Natural killer cell (primary cell): Measurements from ENCODE around the gene FGD2. TPM values are rescaled to one million over a fixed set of nuclear protein-coding genes. Genes with fewer than 3 reads are reported as not detected.
A peak's percentile ranks its signal among the peaks of the same experiment; 100 is the strongest.

Experiments
- ATAC-seq, 3 donors: fragments of 150-1000 bp in 2 of 3; fragments of 200-7000 bp in 1 of 3; cut with Tn5 transposase; 1 replicate in 1 of 3; 2 replicates in 2 of 3; pipeline ENCODE4 v1.10.0; 2021; ENCODE audit warnings: mild to moderate bottlenecking in 2 of 3, moderate library complexity in 2 of 3
- DNase-seq, 2 donors: peaks; one replicate each; pipeline versions ENCODE4 v3.0.0 to v3.0.0-alpha.2; 2013 to 2021; ENCODE audit warnings: mixed read lengths in 1 of 2
- H3K27ac ChIP-seq: one replicate; pipeline ENCODE4 v1.5.1; 2013; ENCODE audit warnings: mild to moderate bottlenecking, low read length
- H3K27me3 ChIP-seq: one replicate; pipeline ENCODE4 v1.6.1; 2013; ENCODE audit warnings: low read length; ENCODE audit not compliant: control insufficient read depth, insufficient read depth
- H3K36me3 ChIP-seq: one replicate; pipeline ENCODE4 v1.6.1; 2013; ENCODE audit warnings: low read length; ENCODE audit not compliant: control insufficient read depth, insufficient read depth
- H3K4me1 ChIP-seq: one replicate; pipeline ENCODE4 v1.6.1; 2013; ENCODE audit warnings: low read length; ENCODE audit not compliant: control insufficient read depth, insufficient read depth
- H3K4me3 ChIP-seq: one replicate; pipeline ENCODE4 v1.5.1; 2013; ENCODE audit warnings: low read length
- H3K9me3 ChIP-seq: one replicate; pipeline ENCODE4 v1.6.1; 2013; ENCODE audit warnings: low read length; ENCODE audit not compliant: control insufficient read depth, insufficient read depth
- H3K27ac Mint-ChIP-seq, 2 donors: one replicate each; pipeline ENCODE4 v1.8.0; 2022; ENCODE audit warnings: mild to moderate bottlenecking in 2 of 2, mixed read lengths in 2 of 2, moderate library complexity in 1 of 2
- H3K27me3 Mint-ChIP-seq, 2 donors: one replicate each; pipeline ENCODE4 v1.8.0; 2022; ENCODE audit warnings: low read depth in 2 of 2, mixed read lengths in 2 of 2
- H3K36me3 Mint-ChIP-seq: one replicate; pipeline ENCODE4 v1.8.0; 2022; ENCODE audit warnings: mixed read lengths
- H3K4me1 Mint-ChIP-seq, 2 donors: one replicate each; pipeline ENCODE4 v1.8.0; 2022; ENCODE audit warnings: mixed read lengths in 2 of 2
- H3K4me3 Mint-ChIP-seq: one replicate; pipeline ENCODE4 v1.8.0; 2022; ENCODE audit warnings: mild to moderate bottlenecking, moderate library complexity, mixed read lengths
- H3K9me3 Mint-ChIP-seq, 2 donors: one replicate each; pipeline ENCODE4 v1.8.0; 2022; ENCODE audit warnings: mixed read lengths in 2 of 2
- CTCF ChIP-seq: fragments of 200-600 bp; IDR thresholded peaks from one replicate; pipeline ENCODE4 v1.8.0; 2022; ENCODE audit warnings: antibody characterized with exemption
- WGBS: methylation state at CpG from one replicate; pipeline ENCODE4 v1.1.7; 2013; ENCODE audit warnings: missing lambda C conversion rate; ENCODE audit not compliant: insufficient coverage; 5-methylcytosine and 5-hydroxymethylcytosine counted together
- intact Hi-C: fragments of 100-400 bp; cut with micrococcal nuclease; formaldehyde crosslinking; loops from one replicate; pipeline ENCODE4 v1.14.2; 2022
- total RNA-seq, 4 donors: library from RNA; stranded (reverse); fragments of 120-200 nt in 1 of 4; gene quantifications; one replicate each; pipeline versions ENCODE4 v1.2.3 to v1.2.4, GENCODE V29; 2013 to 2022

The FGD2 gene
- total RNA-seq, 3 donors from 2014 or later (not counting 1 experiment from before 2014, with no cell fraction given): 6.3 to 22.3 (median 14.1) TPM

DNA sequence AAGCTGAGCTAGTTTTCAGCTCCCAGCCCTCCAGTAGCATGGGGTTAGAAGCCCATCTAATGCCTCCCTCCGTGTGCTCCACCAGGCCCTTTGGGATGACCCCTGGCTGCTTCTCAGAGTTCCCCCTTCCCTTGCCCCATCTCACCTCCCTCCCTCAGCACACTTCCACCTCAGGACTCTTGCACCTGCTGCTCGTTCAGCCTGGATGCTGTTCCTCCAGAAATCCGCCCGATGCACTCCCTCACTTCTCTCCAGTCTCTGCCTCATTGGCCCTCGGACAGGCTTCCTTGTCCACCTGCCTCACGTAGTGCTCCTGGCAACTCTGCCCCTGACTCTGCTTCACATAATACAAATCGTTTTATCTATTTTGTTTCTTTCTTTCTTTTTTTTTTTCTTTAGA, 26.8 kb downstream of the FGD2 start:
- no peak for ATAC-seq
- H3K4me1 Mint-ChIP-seq: peaks cover 41 to 48% of the 10 kb centered on the region in 2 donors
- no peaks in the 10 kb centered on the region for H3K36me3 Mint-ChIP-seq
- 92% methylated on average over 7 of the region's 7 CpGs for WGBS
- H3K9me3 Mint-ChIP-seq: peaks cover 0 to 2% of the 10 kb centered on the region in 2 donors
- Histone ChIP-seq H3K4me3 (no peak overlapping the region), H3K27ac (no peak overlapping the region), H3K36me3 (peaks cover 4% of the 10 kb centered on the region), H3K4me1 (peaks cover 44% of the 10 kb centered on the region), H3K27me3 (no peaks in the 10 kb centered on the region), H3K9me3 (no peaks in the 10 kb centered on the region)
- no peak for DNase-seq
- peak overlapping the region; percentile 76 to 87 for H3K27ac Mint-ChIP-seq
- no peaks in the 10 kb centered on the region for H3K27me3 Mint-ChIP-seq
- intact Hi-C loops: no loop called here
- TF ChIP-seq CTCF: no peak
- H3K4me3 Mint-ChIP-seq: peak overlapping the region; percentile 31

- peak in 2 of 3 donors; percentile 76 to 90 for ATAC-seq
- Mint-ChIP-seq H3K27ac (peak overlapping the region; percentile 76 to 87), H3K4me3 (peak overlapping the region; percentile 47), H3K36me3 (no peaks in the 10 kb centered on the region), H3K9me3 (peaks cover 0 to 2% of the 10 kb centered on the region in 2 donors), H3K4me1 (peaks cover 41 to 45% of the 10 kb centered on the region in 2 donors), H3K27me3 (no peaks in the 10 kb centered on the region)
- Histone ChIP-seq H3K4me1 (peaks cover 39% of the 10 kb centered on the region), H3K36me3 (peaks cover 4% of the 10 kb centered on the region), H3K27ac (peak overlapping the region; percentile 38), H3K27me3 (no peaks in the 10 kb centered on the region), H3K9me3 (no peaks in the 10 kb centered on the region), H3K4me3 (no peak overlapping the region)
- 55% methylated on average over 7 of the region's 7 CpGs for WGBS
- intact Hi-C loops: loop anchor here (1.0 kb wide), 1 partner anchor 15 kb away; no protein-coding TSS in a partner anchor
- peak; percentile 44 for DNase-seq
- TF ChIP-seq CTCF: no peak
These were observed 27.8 kb downstream of the FGD2 start for GRCh38 chr6:37033255-37033654.

- ATAC-seq (peak in 1 of 3 donors; percentile 42), DNase-seq (no peak)
- Mint-ChIP-seq H3K27me3 (no peaks in the 10 kb centered on the region), H3K9me3 (peaks cover 0 to 2% of the 10 kb centered on the region in 2 donors), H3K4me1 (peaks cover 42 to 43% of the 10 kb centered on the region in 2 donors), H3K36me3 (no peaks in the 10 kb centered on the region), H3K4me3 (peak overlapping the region; percentile 47), H3K27ac (peak overlapping the region; percentile 76 to 87)
- no peak for TF ChIP-seq CTCF
- Histone ChIP-seq H3K36me3 (peaks cover 4% of the 10 kb centered on the region), H3K27ac (peak overlapping the region; percentile 38), H3K27me3 (no peaks in the 10 kb centered on the region), H3K4me1 (peaks cover 37% of the 10 kb centered on the region), H3K9me3 (no peaks in the 10 kb centered on the region), H3K4me3 (no peak overlapping the region)
- 75% methylated on average over 6 of the region's 8 CpGs for WGBS
- intact Hi-C loops: loop anchor here (1.0 kb wide), 1 partner anchor 14 kb away; no protein-coding TSS in a partner anchor
These were observed 28.7 kb downstream of the FGD2 start for GRCh38 chr6:37033819-37034795.
